GM19372 (cell line): Measurements from ENCODE around the gene PARD6G.

Experiments
- ATAC-seq: cut with Tn5 transposase; IDR thresholded peaks from one replicate; pipeline ENCODE4 v1.9.1; 2021; ENCODE audit warnings: mild to moderate bottlenecking, low read depth, moderate library complexity; ENCODE audit not compliant: unreplicated experiment

PARD6G gene

GRCh38 chr18:80157708-80158343 lies 89.5 kb downstream of the PARD6G start:
- no peak for ATAC-seq

DNA sequence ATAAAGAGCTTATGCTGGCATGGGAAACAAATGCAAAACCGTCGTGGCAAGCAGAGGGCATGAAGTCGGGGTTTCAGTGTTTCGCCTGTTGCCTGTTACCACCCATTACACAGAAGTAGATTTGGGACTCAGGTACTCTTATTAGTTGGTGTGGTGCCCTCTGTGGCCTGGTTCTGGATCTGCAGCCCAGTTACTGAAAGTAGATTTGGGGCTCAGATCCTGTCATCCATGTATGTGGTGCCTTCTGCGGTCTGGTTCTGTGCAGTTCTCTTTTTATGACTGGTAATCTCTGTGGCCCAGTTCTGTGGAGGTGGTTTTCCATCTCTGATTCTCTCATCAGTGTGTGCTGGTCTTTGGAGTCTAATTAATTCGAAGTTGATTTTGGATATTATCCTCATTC lies 93.0 kb downstream of the PARD6G start:
- peak; percentile 80 for ATAC-seq

DNA sequence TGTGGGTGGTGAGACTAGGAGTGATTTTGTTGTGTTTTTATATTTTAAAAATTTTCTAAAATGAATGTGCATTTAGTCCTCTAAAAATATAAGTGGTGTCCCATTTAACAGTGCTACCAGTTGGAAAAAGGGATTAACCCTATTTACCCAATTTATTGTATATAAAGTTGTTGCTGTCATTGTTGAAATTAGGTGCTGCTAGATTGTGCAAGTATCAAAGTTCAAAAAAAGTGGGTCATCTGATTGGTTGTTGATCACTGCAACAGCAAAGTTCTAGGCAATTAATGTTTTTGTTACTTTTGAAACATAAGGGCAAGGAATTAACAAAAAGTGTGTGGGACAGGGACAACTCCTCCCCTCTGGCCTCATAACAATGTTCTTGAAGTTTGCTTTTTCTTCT lies 97.6 kb downstream of the PARD6G start:
- ATAC-seq: no peak

- ATAC-seq: no peak
Observed at GRCh38 chr18:80148326-80149199, 98.8 kb downstream of the PARD6G start.

GRCh38 chr18:80147418-80148325 lies 99.6 kb downstream of the PARD6G start:
- peak; percentile 85 for ATAC-seq

DNA sequence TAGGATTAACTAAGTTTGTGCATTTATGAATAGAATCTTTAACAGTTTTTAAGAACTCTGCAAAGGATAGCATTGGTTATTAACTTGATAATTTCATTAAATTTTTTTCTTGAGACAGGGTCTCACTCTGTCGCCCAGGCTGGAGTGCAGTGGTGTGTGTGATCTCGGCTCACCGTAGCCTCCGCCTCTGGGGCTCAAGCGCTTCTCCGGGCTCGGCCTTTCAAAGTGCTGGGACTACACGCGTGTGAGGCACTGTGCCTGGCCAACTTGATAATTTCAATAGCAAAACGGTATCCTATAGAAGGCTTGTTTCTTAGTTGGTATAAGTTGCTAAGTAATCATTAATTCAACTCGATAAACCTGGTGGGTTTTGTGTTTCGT lies 100.3 kb downstream of the PARD6G start:
- peak; percentile 27 for ATAC-seq

DNA sequence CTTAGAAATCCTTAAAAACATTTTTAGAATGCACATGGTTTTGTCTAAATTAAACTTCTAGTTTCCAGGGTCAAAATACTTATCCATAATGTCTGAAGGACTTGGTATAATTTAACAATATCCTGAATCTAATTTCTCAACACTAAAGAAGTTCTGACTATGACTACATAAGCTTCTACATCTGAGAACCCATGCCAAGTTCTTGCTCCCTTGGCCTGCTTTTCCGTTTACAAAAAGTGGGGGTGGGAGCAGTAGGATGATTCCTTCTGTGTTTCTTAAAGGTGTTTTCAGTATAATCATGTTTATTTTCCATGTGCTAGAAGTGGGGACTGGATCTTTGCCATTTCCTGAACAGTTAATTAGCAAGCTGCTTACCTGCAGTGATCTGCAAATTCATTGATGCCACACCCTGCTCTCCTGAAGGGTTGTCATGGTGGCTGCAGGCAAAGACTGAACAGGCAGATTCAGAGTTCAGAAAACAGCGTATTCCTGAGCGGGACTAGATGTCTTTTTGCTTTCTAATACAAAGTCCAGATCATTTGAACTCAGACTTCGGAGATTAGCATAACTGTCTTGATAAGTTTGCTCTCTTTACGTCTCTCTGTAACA lies 102.0 kb downstream of the PARD6G start:
- ATAC-seq: no peak

GRCh38 chr18:80143881-80144280 lies 103.4 kb downstream of the PARD6G start:
- ATAC-seq: no peak

- ATAC-seq: no peak
Observed at GRCh38 chr18:80140455-80140985, 106.8 kb downstream of the PARD6G start.

DNA sequence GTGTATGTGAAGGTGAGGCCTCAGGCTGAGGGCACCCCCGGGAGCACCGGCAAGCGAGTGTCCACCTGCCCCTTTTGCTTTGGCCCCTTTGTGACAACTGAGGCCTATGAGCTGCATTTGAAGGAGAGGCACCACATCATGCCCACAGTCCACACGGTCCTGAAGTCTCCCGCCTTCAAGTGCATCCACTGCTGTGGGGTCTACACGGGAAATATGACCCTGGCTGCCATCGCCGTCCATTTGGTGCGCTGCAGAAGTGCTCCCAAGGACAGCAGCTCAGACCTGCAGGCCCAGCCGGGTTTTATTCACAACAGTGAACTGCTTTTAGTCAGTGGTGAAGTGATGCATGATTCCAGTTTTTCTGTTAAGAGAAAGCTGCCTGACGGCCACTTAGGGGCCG lies 109.3 kb downstream of the PARD6G start:
- no peak for ATAC-seq

DNA sequence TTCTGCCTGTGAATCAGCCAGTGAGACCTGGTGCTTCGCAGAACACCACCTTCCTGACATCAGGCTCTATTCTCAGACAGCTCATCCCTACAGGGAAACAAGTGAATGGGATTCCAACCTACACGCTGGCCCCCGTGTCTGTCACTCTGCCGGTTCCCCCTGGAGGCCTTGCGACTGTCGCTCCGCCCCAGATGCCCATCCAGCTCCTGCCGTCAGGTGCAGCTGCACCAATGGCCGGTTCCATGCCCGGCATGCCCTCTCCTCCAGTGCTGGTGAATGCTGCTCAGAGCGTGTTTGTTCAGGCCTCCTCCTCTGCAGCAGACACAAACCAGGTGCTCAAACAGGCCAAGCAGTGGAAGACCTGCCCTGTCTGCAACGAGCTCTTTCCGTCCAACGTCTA lies 110.2 kb downstream of the PARD6G start:
- ATAC-seq: no peak

DNA sequence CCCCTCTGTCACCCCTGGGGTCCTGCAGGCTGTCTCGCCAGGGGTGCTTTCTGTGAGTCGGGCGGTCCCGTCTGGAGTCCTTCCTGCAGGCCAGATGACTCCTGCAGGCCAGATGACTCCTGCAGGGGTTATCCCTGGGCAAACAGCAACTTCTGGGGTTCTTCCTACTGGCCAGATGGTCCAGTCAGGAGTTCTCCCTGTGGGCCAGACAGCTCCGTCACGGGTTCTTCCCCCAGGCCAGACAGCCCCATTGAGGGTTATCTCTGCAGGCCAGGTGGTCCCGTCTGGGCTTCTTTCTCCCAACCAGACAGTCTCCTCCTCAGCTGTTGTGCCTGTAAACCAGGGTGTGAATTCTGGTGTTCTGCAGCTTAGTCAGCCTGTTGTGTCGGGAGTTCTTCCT lies 110.6 kb downstream of the PARD6G start:
- ATAC-seq: no peak

- no peak for ATAC-seq
Observed at GRCh38 chr18:80135136-80135535, 112.2 kb downstream of the PARD6G start.

GRCh38 chr18:80133124-80133523 lies 114.2 kb downstream of the PARD6G start:
- no peak for ATAC-seq

GRCh38 chr18:80132180-80132812 lies 115.0 kb downstream of the PARD6G start:
- no peak for ATAC-seq

DNA sequence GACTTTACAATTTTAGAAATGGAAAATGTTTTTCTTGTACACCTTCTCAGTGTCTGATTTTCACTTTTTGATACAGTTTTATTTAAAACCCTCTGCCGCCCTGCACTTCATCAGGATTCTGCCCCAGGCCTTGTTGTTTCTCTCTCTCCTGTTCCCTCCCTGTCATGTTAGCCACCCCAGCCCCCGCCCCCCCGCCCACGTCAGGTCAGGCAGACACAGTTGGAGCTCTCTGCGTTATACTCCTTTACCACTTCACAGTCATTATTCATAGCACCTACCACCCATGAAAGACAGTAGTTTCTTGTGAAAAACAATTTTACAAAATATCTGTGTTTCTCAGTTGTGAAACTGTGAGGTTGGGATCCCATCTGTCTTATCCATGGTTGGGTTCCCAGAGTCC lies 116.8 kb downstream of the PARD6G start:
- ATAC-seq: no peak

GRCh38 chr18:80129672-80130367 lies 117.5 kb downstream of the PARD6G start:
- no peak for ATAC-seq

DNA sequence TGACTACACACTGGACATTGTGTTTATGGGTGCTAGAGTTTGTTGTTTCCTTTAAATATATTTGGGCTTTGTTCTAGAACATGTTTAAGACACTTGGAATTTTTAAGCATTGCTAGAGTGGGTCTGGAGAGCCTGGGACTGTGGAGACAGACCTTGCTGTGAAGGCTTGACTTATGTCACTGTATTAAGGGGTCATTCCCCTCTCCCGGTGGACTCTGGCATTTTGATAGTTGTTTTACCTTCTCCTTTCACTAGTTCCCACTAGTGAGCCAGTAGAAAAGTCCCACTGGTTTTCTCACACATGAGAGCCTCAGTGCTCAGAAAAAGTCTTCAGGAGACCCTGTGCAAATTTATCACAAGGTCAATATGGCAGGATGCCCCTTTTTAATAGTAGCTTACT lies 119.7 kb downstream of the PARD6G start:
- ATAC-seq: no peak

- no peak for ATAC-seq
Observed at GRCh38 chr18:80126797-80127196, 120.5 kb downstream of the PARD6G start.
